A673 (cell line): ENCODE results near the gene TLE4. TPM values are rescaled to one million over a fixed set of nuclear protein-coding genes. Genes with fewer than 3 reads are reported as not detected.

ENCODE experiments used
- BruUV-seq: library from RNA; stranded (reverse); fragments of 400-500 nt; replicated peaks from 2 replicates; lab custom pipeline; 2021; lab: Mats Ljungman, UMichigan
- CTCF ChIA-PET: fragments of 300-600 bp; sonication (Branson Sonifier 250); formaldehyde crosslinking; loops from one replicate; lab custom pipeline; 2022; ENCODE audit warnings: antibody characterized with exemption; lab: Charles Lee
- POLR2A ChIA-PET: fragments of 300-600 bp; sonication (Branson Sonifier 250); formaldehyde crosslinking; loops from one replicate; lab custom pipeline; 2022; ENCODE audit warnings: antibody characterized with exemption; ENCODE audit not compliant: low non-redundant PET; lab: Charles Lee
- DNase-seq: peaks from one replicate; pipeline ENCODE4 v3.0.0-alpha.2; 2015; ENCODE audit warnings: low spot score
- H3K27ac ChIP-seq: fragments of 200-600 bp; sonication (generic); 2 replicates; pipeline ENCODE4 v1.5.1; 2016; ENCODE audit warnings: mixed run types, low read depth, mild to moderate bottlenecking, mixed read lengths, antibody characterized with exemption, low read length; ENCODE audit not compliant: poor library complexity, severe bottlenecking
- H3K27me3 ChIP-seq: fragments of 200-600 bp; sonication (generic); replicated peaks from 2 replicates; pipeline ENCODE4 v1.6.1; 2017; ENCODE audit warnings: mixed run types, low read depth, mild to moderate bottlenecking, mixed read lengths, antibody characterized with exemption, low read length; ENCODE audit not compliant: insufficient read depth, poor library complexity
- H3K36me3 ChIP-seq: fragments of 200-600 bp; sonication (generic); 2 replicates; pipeline ENCODE4 v1.6.1; 2016; ENCODE audit warnings: mixed run types, mild to moderate bottlenecking, mixed read lengths, antibody characterized with exemption, low read length; ENCODE audit not compliant: insufficient read depth, poor library complexity, severe bottlenecking
- H3K4me1 ChIP-seq: fragments of 200-600 bp; sonication (generic); 2 replicates; pipeline ENCODE4 v1.6.1; 2017; ENCODE audit warnings: mixed run types, mild to moderate bottlenecking, mixed read lengths, antibody characterized with exemption, low read length; ENCODE audit not compliant: insufficient read depth, poor library complexity, severe bottlenecking
- H3K4me3 ChIP-seq: fragments of 200-600 bp; sonication (generic); 2 replicates; pipeline ENCODE4 v1.5.1; 2016; ENCODE audit warnings: low read depth, mixed run types, mild to moderate bottlenecking, mixed read lengths, low read length; ENCODE audit not compliant: poor library complexity, severe bottlenecking
- H3K9me3 ChIP-seq: fragments of 200-600 bp; sonication (generic); 2 replicates; pipeline ENCODE4 v1.6.1; 2016; ENCODE audit warnings: mixed run types, low read depth, mild to moderate bottlenecking, mixed read lengths, antibody characterized with exemption, low read length; ENCODE audit not compliant: poor library complexity, severe bottlenecking
- CTCF ChIP-seq: fragments of 300-800, 200-600 bp; sonication (generic); conservative IDR thresholded peaks from 2 replicates; pipeline ENCODE4 v1.5.1; 2017; ENCODE audit warnings: low read depth, mild to moderate bottlenecking, antibody characterized with exemption, low read length, moderate library complexity, mixed read lengths
- EZH2 ChIP-seq: fragments of 200-600 bp; sonication (generic); IDR thresholded peaks from 2 replicates; pipeline ENCODE4 v1.6.1; 2017; ENCODE audit warnings: borderline replicate concordance, low read depth, mild to moderate bottlenecking, mixed read lengths, antibody characterized with exemption, low read length; ENCODE audit not compliant: poor library complexity, severe bottlenecking
- intact Hi-C: fragments of 100-400 bp; cut with micrococcal nuclease; formaldehyde crosslinking; loops from one replicate; pipeline ENCODE4 v1.10.0; 2022; ENCODE audit not compliant: unreplicated experiment
- total RNA-seq: library from RNA; stranded (reverse); gene quantifications from 2 replicates; pipeline ENCODE4 v1.2.3, GENCODE V29; 2021

Gene TLE4
- total RNA-seq, 1 experiment from 2014 or later = 21.3 TPM

- Histone ChIP-seq H3K36me3 (no peaks in the 10 kb centered on the region), H3K4me1 (no peaks in the 10 kb centered on the region), H3K27ac (no peak overlapping the region), H3K4me3 (no peak overlapping the region), H3K9me3 (no peaks in the 10 kb centered on the region), H3K27me3 (no peaks in the 10 kb centered on the region)
- BruUV-seq = no TSS peak
- intact Hi-C loops = no loop called here
- ChIA-PET POLR2A (no interaction called here), CTCF (no interaction called here)
- no peak for TF ChIP-seq CTCF
- DNase-seq = no peak
Measured at GRCh38 chr9:79701651-79702050, 129.9 kb downstream of the TLE4 start.

- POLR2A ChIA-PET = no interaction called here
- BruUV-seq = no TSS peak
- no peak overlapping the region for H3K27ac ChIP-seq
- DNase-seq = no peak
- H3K27me3 ChIP-seq = no peaks in the 10 kb centered on the region
- H3K4me1 ChIP-seq = no peaks in the 10 kb centered on the region
- no peak overlapping the region for H3K4me3 ChIP-seq
- CTCF ChIA-PET = no interaction called here
- no peaks in the 10 kb centered on the region for H3K36me3 ChIP-seq
- no peaks in the 10 kb centered on the region for H3K9me3 ChIP-seq
- intact Hi-C loops = no loop called here
- TF ChIP-seq EZH2 (no peak), CTCF (no peak)
Measured at GRCh38 chr9:79705704-79706103, 133.9 kb downstream of the TLE4 start.

- Histone ChIP-seq H3K9me3 (no peaks in the 10 kb centered on the region), H3K4me1 (no peaks in the 10 kb centered on the region), H3K36me3 (no peaks in the 10 kb centered on the region), H3K4me3 (no peak overlapping the region), H3K27ac (no peak overlapping the region), H3K27me3 (no peaks in the 10 kb centered on the region)
- POLR2A ChIA-PET = no interaction called here
- intact Hi-C loops = no loop called here
- BruUV-seq = no TSS peak
- CTCF ChIA-PET = no interaction called here
- DNase-seq = no peak
- TF ChIP-seq EZH2 (no peak), CTCF (no peak)
Measured at GRCh38 chr9:79706512-79706911, 134.7 kb downstream of the TLE4 start.

GRCh38 chr9:79707589-79707988 is 135.8 kb downstream of the TLE4 start:
- intact Hi-C loops = no loop called here
- Histone ChIP-seq H3K27me3 (no peaks in the 10 kb centered on the region), H3K4me1 (no peaks in the 10 kb centered on the region), H3K4me3 (no peak overlapping the region), H3K27ac (no peak overlapping the region), H3K9me3 (no peaks in the 10 kb centered on the region), H3K36me3 (no peaks in the 10 kb centered on the region)
- TF ChIP-seq EZH2 (no peak), CTCF (no peak)
- ChIA-PET POLR2A (no interaction called here), CTCF (no interaction called here)
- DNase-seq = no peak
- BruUV-seq = no TSS peak
